Lower leg skin (tissue), 4 donors: ENCODE data around the gene DUSP8. TPM values are rescaled to one million over a fixed set of nuclear protein-coding genes. Genes with fewer than 3 reads are reported as not detected.

ENCODE experiments used
- DNase-seq, 2 donors: peaks; one replicate each; pipeline ENCODE4 v3.0.0-alpha.2; 2019; ENCODE audit warnings: low spot score in 2 of 2
- H3K4me3 ChIP-seq: fragments of 200-600 bp; sonication (generic); 2 replicates; pipeline ENCODE4 v1.5.1; 2017; ENCODE audit warnings: mild to moderate bottlenecking, low read depth; ENCODE audit not compliant: poor library complexity, severe bottlenecking
- POLR2A ChIP-seq, 2 donors: fragments of 450-650 bp; IDR thresholded peaks; one replicate each; pipeline ENCODE4 v1.6.1; 2016 to 2017; ENCODE audit warnings: antibody characterized with exemption in 2 of 2, mild to moderate bottlenecking in 1 of 2, moderate library complexity in 1 of 2
- WGBS, 2 donors: methylation state at CpG; one replicate each; pipeline ENCODE4 v1.1.5; 2018; 5-methylcytosine and 5-hydroxymethylcytosine counted together
- intact Hi-C: fragments of 100-400 bp; cut with DNase I; formaldehyde crosslinking; loops from one replicate; pipeline ENCODE4 v1.15.0; 2023; ENCODE audit warnings: low total_unique reads
- total RNA-seq, 4 donors: library from RNA; depleted of rRNA; stranded (reverse); fragments of >200 nt; gene quantifications; one replicate each; pipeline ENCODE4 v1.1.0, GENCODE V29; 2016
- TF ChIP-seq, protein P1 (sequence below), 3 donors: fragments of 450-650 bp; IDR thresholded peaks; one replicate each; pipeline ENCODE4 v1.5.1; 2016; ENCODE audit warnings: antibody characterized with exemption in 3 of 3, mild to moderate bottlenecking in 3 of 3, moderate library complexity in 2 of 3

DUSP8 gene
- total RNA-seq, 4 donors from 2014 or later = 4.0 to 11.6 (median 5.9) TPM

DNA sequence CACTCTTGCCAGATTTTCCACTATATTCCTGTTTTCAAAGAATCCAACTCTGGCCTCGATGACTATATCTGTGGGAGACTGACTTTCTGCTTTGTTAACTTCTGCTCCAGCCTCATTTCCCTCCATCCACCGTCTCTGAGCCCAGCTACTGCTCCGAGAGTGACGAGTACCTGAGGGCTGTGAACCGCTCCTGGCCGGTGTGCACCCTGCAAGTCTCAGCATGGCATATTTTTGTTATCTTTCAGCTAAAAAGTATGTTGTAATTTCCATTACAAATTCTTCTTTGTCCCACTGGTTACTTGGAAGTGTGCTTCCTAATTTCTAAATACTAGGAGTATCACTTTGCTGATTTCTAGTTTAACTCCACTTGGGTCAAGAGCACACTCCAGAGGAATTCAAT is 49.0 kb downstream of the DUSP8 start:
- no peak overlapping the region for H3K4me3 ChIP-seq
- intact Hi-C loops = no loop called here
- WGBS, 2 donors = 60 to 61% methylated on average over 6 of the region's 6 CpGs
- no peak for DNase-seq
- TF ChIP-seq, protein P1, sequence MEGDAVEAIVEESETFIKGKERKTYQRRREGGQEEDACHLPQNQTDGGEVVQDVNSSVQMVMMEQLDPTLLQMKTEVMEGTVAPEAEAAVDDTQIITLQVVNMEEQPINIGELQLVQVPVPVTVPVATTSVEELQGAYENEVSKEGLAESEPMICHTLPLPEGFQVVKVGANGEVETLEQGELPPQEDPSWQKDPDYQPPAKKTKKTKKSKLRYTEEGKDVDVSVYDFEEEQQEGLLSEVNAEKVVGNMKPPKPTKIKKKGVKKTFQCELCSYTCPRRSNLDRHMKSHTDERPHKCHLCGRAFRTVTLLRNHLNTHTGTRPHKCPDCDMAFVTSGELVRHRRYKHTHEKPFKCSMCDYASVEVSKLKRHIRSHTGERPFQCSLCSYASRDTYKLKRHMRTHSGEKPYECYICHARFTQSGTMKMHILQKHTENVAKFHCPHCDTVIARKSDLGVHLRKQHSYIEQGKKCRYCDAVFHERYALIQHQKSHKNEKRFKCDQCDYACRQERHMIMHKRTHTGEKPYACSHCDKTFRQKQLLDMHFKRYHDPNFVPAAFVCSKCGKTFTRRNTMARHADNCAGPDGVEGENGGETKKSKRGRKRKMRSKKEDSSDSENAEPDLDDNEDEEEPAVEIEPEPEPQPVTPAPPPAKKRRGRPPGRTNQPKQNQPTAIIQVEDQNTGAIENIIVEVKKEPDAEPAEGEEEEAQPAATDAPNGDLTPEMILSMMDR (IDR thresholded peaks at IDR 0.05) = no peak
- TF ChIP-seq POLR2A (IDR thresholded peaks at IDR 0.05) = no peak

DNA sequence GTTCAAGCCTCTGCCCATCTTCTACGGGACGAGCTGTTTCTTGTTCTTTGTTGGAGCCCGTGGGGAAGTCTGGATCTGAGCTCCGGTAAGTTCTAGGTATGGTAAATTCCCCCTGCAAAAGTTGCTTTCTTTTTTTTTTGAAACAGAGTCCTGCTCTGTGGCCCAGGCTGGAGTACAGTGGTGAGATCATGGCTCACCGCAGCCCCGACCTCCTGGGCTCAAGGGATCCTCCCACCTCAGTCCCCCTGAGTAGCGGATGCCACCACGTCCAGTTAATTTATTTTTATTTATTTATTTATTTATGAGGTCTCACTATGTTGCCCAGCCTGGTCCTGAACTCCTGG is 50.0 kb downstream of the DUSP8 start:
- intact Hi-C loops = no loop called here
- 61 to 68% methylated on average over 8 of the region's 8 CpGs for WGBS, 2 donors
- no peak overlapping the region for H3K4me3 ChIP-seq
- TF ChIP-seq POLR2A (IDR thresholded peaks at IDR 0.05) = no peak
- TF ChIP-seq, protein P1 (IDR thresholded peaks at IDR 0.05) = no peak
- no peak for DNase-seq

DNA sequence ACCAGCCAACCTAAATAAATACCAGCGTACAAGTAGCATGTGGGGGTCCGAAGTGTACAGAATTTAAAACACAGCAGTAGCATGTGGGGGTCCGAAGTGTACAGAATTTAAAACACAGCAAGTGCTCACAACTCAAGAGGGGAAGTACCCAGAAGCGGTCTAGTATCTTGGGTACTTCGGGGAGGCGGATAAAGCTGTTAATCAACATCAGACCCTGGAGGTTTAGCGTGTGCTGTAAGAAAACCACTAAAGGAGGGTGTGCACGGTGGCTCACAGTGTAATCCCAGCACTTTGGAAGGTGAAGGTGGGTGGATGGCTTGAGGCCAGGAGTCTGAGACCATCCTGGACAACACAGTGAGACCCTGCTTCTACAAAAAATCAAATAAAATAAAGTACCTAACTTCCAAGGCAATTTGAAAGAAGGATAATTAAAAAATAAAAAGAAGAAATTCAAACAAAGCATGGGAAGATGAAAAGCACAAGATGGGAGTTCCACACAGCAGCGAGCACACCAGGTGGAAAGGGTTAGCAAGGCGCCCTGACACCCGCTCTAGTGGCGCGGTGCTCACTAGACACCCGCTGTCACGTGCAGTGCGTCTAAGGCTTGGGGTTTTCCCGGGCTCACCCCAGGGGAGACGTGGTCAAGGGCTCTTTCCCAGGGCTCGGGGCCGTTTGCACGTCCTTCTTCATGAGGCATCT is 50.5 kb downstream of the DUSP8 start:
- whole genome bisulfite sequencing, 2 donors = 56 to 67% methylated on average over 21 of the region's 21 CpGs
- intact Hi-C loops = no loop called here
- no peak overlapping the region for H3K4me3 ChIP-seq
- TF ChIP-seq, protein P1 (IDR thresholded peaks at IDR 0.05) = no peak
- DNase-seq = no peak

DNA sequence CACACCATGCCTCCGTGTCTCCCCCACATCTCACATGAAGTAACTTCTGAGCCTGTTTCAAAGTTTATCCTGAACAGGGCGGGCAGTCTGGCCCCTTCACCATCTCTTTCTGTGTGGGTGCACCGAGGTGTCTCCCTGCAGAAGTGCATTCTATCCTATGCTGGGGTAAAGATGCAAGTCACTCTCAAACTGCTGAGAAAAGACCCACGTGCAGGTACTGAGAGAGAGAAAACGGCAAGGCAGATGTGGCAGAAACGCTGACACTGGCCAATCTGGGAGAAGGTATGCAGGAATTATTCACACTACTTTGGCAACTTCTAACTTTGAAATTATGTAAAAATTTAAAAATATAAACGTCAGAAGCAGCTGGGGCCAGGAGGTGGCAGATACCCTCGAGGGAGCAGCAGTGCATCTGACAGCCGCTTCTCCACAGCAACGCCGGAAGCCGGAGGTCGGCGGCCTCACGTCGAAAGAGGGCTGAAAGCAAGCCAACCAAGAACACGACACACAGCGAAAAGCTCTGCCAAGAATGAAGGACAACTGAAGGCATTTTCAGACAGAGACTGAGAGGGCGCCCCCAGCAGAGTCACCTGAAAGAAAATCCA is 51.3 kb downstream of the DUSP8 start:
- 48 to 60% methylated on average over 19 of the region's 19 CpGs for WGBS, 2 donors
- TF ChIP-seq POLR2A (IDR thresholded peaks at IDR 0.05) = no peak
- TF ChIP-seq, protein P1 (IDR thresholded peaks at IDR 0.05) = no peak
- intact Hi-C loops = no loop called here
- no peak for DNase-seq
- no peak overlapping the region for H3K4me3 ChIP-seq

DNA sequence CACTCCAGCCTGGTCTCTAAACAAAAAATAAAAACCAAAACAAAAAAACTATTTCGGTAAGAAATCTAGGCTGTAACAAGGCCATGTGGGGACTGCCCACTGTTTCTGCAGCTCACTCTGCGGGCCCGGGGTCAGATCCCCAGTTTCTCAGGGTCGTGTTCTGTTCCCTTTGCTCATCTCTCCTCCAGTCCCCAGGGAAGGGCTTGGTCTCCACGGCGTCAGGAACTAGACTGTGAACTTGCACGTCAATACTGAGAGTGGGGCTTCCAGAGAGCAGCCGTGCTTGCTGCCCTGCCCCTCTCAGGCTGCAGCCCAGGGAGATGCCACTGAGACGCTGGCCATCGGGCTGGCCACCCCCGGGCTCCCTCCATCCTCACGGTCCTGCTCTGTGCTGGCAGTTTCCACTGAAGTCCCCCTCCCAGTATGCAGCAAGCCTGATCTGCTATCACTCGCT is 51.8 kb downstream of the DUSP8 start:
- H3K4me3 ChIP-seq = no peak overlapping the region
- DNase-seq = no peak
- 71 to 84% methylated on average over 13 of the region's 13 CpGs for WGBS, 2 donors
- intact Hi-C loops = no loop called here
- TF ChIP-seq, protein P1 (IDR thresholded peaks at IDR 0.05) = no peak
- no peak for TF ChIP-seq POLR2A (IDR thresholded peaks at IDR 0.05)
